B cell (primary cell): ENCODE data around the gene AQP5. TPM values are rescaled to one million over a fixed set of nuclear protein-coding genes. Genes with fewer than 3 reads are reported as not detected.

Experiments used
- ATAC-seq: fragments of 200-7000 bp; cut with Tn5 transposase; one replicate; pipeline ENCODE4 v1.10.0; 2021; ENCODE audit warnings: low read depth, mild to moderate bottlenecking, moderate number of reproducible peaks, moderate library complexity
- CTCF ChIA-PET: fragments of 350-600 bp; sonication (Branson Sonifier 250); formaldehyde crosslinking; loops from one replicate; lab custom pipeline; 2021; ENCODE audit warnings: antibody characterized with exemption, inconsistent platforms; lab: Charles Lee
- POLR2A ChIA-PET: fragments of 350-600 bp; sonication (Branson Sonifier 250); formaldehyde crosslinking; loops from one replicate; lab custom pipeline; 2021; ENCODE audit warnings: antibody characterized with exemption; lab: Charles Lee
- DNase-seq: peaks from one replicate; pipeline ENCODE4 v3.0.0; 2013
- H2AFZ ChIP-seq: 2 replicates; pipeline ENCODE4 v1.6.1; 2012; ENCODE audit warnings: mild to moderate bottlenecking, low read depth, low read length; ENCODE audit not compliant: insufficient read depth, poor library complexity, severe bottlenecking
- H3K27ac ChIP-seq, 2 donors: 1 replicate in 1 of 2; 2 replicates in 1 of 2; pipeline ENCODE4 v1.5.1; 2012 to 2013; ENCODE audit warnings: low read length in 2 of 2, mild to moderate bottlenecking in 2 of 2, moderate library complexity in 1 of 2
- H3K27me3 ChIP-seq, 4 experiments: fragments of 200-600 bp in 1 of 4; sonication (generic) in 1 of 4; replicated peaks in 1 of 4; 1 replicate in 2 of 4; 2 replicates in 2 of 4; pipeline versions ENCODE4 v1.6.1 to v1.7.0; 2013 to 2016; ENCODE audit warnings: low read length in 3 of 4, mild to moderate bottlenecking in 2 of 4, mixed read lengths in 1 of 4, moderate library complexity in 1 of 4; ENCODE audit not compliant: insufficient read depth in 4 of 4, control insufficient read depth in 3 of 4; ENCODE audit errors: control extremely low read depth in 1 of 4
- H3K36me3 ChIP-seq, 2 experiments: replicated peaks in 1 of 2; 1 replicate in 1 of 2; 2 replicates in 1 of 2; pipeline versions ENCODE4 v1.6.1 to v1.7.1; 2013; ENCODE audit warnings: low read length in 1 of 2; ENCODE audit not compliant: insufficient read depth in 2 of 2, control insufficient read depth in 1 of 2; ENCODE audit errors: control extremely low read depth in 1 of 2, extremely low read depth in 1 of 2
- H3K4me1 ChIP-seq, 2 donors: fragments of 200-600 bp in 1 of 2; sonication (generic) in 1 of 2; 1 replicate in 1 of 2; 2 replicates in 1 of 2; pipeline versions ENCODE4 v1.5.1 to v1.6.1; 2013 to 2017; ENCODE audit warnings: low read length in 2 of 2; ENCODE audit not compliant: control insufficient read depth in 2 of 2, insufficient read depth in 2 of 2
- H3K4me2 ChIP-seq: replicated peaks from 2 replicates; pipeline ENCODE3; 2012; ENCODE audit warnings: mild to moderate bottlenecking, low read depth, low read length; ENCODE audit not compliant: poor library complexity, severe bottlenecking
- H3K4me3 ChIP-seq, 5 experiments: fragments of 200-600 bp in 1 of 5; sonication (generic) in 1 of 5; 1 replicate in 3 of 5; 2 replicates in 2 of 5; pipeline versions ENCODE4 v1.5.1 to v1.7.0; 2011 to 2016; ENCODE audit warnings: low read length in 4 of 5, mild to moderate bottlenecking in 4 of 5, low read depth in 2 of 5, control low read depth in 1 of 5, moderate library complexity in 1 of 5; ENCODE audit not compliant: insufficient read depth in 1 of 5; ENCODE audit errors: control extremely low read depth in 1 of 5, extremely low read depth in 1 of 5
- H3K79me2 ChIP-seq: fragments of 200-600 bp; sonication (generic); one replicate; pipeline ENCODE4 v1.6.0; 2016; ENCODE audit warnings: low read length; ENCODE audit not compliant: control insufficient read depth, insufficient read depth
- H3K9ac ChIP-seq: fragments of 200-600 bp; sonication (generic); 2 replicates; pipeline ENCODE4 v1.6.1; 2017; ENCODE audit warnings: mild to moderate bottlenecking, low read length, moderate library complexity
- H3K9me3 ChIP-seq, 3 donors: one replicate each; pipeline versions ENCODE4 v1.6.1 to v1.7.1; 2013; ENCODE audit warnings: low read length in 2 of 3; ENCODE audit not compliant: control insufficient read depth in 2 of 3, insufficient read depth in 1 of 3; ENCODE audit errors: control extremely low read depth in 1 of 3
- H4K20me1 ChIP-seq: 2 replicates; pipeline ENCODE4 v1.6.0; 2012; ENCODE audit warnings: mild to moderate bottlenecking, low read length; ENCODE audit not compliant: insufficient read depth, control insufficient read depth, poor library complexity, severe bottlenecking
- H3K27ac Mint-ChIP-seq: one replicate; pipeline ENCODE4 v1.8.0; 2021; ENCODE audit warnings: mixed read lengths
- H3K27me3 Mint-ChIP-seq: one replicate; pipeline ENCODE4 v1.8.0; 2021; ENCODE audit warnings: mixed read lengths
- H3K4me1 Mint-ChIP-seq: one replicate; pipeline ENCODE4 v1.8.0; 2021; ENCODE audit warnings: mixed read lengths
- H3K4me3 Mint-ChIP-seq: one replicate; pipeline ENCODE4 v1.8.0; 2021; ENCODE audit warnings: mixed read lengths
- H3K9me3 Mint-ChIP-seq: one replicate; pipeline ENCODE4 v1.8.0; 2022; ENCODE audit warnings: mixed read lengths; ENCODE audit not compliant: insufficient read depth
- CTCF ChIP-seq: fragments of 200-600 bp; IDR thresholded peaks from one replicate; pipeline ENCODE4 v1.8.0; 2022; ENCODE audit warnings: antibody characterized with exemption, mild to moderate bottlenecking
- EZH2 ChIP-seq: IDR thresholded peaks from 2 replicates; pipeline ENCODE4 v1.6.1; 2012; ENCODE audit warnings: borderline replicate concordance, low read depth, mild to moderate bottlenecking, moderate library complexity, low read length; ENCODE audit not compliant: insufficient read depth, poor library complexity, severe bottlenecking
- WGBS: methylation state at CpG from one replicate; pipeline ENCODE4 v1.1.5; 2013; ENCODE audit warnings: missing lambda C conversion rate; ENCODE audit not compliant: insufficient coverage; 5-methylcytosine and 5-hydroxymethylcytosine counted together
- intact Hi-C: fragments of 100-400 bp; cut with micrococcal nuclease; formaldehyde crosslinking; loops from one replicate; pipeline ENCODE4 v1.10.0; 2022
- polyA plus RNA-seq: library from polyadenylated mRNA; depleted of rRNA; stranded (reverse); fragments of >200 nt; gene quantifications from 2 replicates; pipeline ENCODE4 v1.2.3, GENCODE V29; 2012
- total RNA-seq, 2 donors: library from RNA; stranded (reverse); fragments of 120-200 nt in 1 of 2; gene quantifications; 1 replicate in 1 of 2; 2 replicates in 1 of 2; pipeline versions ENCODE4 v1.2.3 to v1.2.4, GENCODE V29; 2013 to 2022

AQP5 gene
- total and polyA plus RNA-seq, 2 donors (not counting 1 experiment from before 2014, with no cell fraction given), result not detected

GRCh38 chr12:49974677-49975317 lies 13.1 kb downstream of the AQP5 start:
- Histone ChIP-seq H3K27me3 (peaks cover 0 to 7% (median 0%) of the 10 kb centered on the region in 4 experiments), H3K4me3 (no peak overlapping the region), H3K9ac (no peak overlapping the region), H4K20me1 (no peaks in the 10 kb centered on the region), H3K4me1 (no peaks in the 10 kb centered on the region), H2AFZ (no peak overlapping the region), H3K36me3 (no peaks in the 10 kb centered on the region), H3K79me2 (no peaks in the 10 kb centered on the region), H3K4me2 (no peak overlapping the region), H3K27ac (no peak overlapping the region), H3K9me3 (no peaks in the 10 kb centered on the region)
- 78% methylated on average over 5 of the region's 8 CpGs for WGBS
- no peak for TF ChIP-seq EZH2
- TF ChIP-seq CTCF, result no peak
- Mint-ChIP-seq H3K4me3 (no peak overlapping the region), H3K9me3 (no peaks in the 10 kb centered on the region), H3K27ac (no peak overlapping the region), H3K4me1 (no peaks in the 10 kb centered on the region), H3K27me3 (no peaks in the 10 kb centered on the region)
- CTCF ChIA-PET, result no interaction called here
- intact Hi-C loops, result no loop called here
- POLR2A ChIA-PET, result no interaction called here
- DNase-seq (no peak), ATAC-seq (no peak)

- Histone ChIP-seq H3K27me3 (peaks cover 0 to 2% (median 0%) of the 10 kb centered on the region in 4 experiments), H2AFZ (no peak overlapping the region), H3K9me3 (no peaks in the 10 kb centered on the region), H3K4me2 (no peak overlapping the region), H3K27ac (no peak overlapping the region), H3K36me3 (no peaks in the 10 kb centered on the region), H3K79me2 (no peaks in the 10 kb centered on the region), H3K4me1 (no peaks in the 10 kb centered on the region), H4K20me1 (no peaks in the 10 kb centered on the region), H3K4me3 (no peak overlapping the region), H3K9ac (no peak overlapping the region)
- WGBS, result 90% methylated on average over 17 of the region's 17 CpGs
- Mint-ChIP-seq H3K4me3 (no peak overlapping the region), H3K27ac (no peak overlapping the region), H3K27me3 (no peaks in the 10 kb centered on the region), H3K4me1 (no peaks in the 10 kb centered on the region), H3K9me3 (no peaks in the 10 kb centered on the region)
- ATAC-seq (no peak), DNase-seq (no peak)
- TF ChIP-seq EZH2 (no peak), CTCF (no peak)
- ChIA-PET CTCF (interaction anchor here (2.3 kb wide), 1 partner anchor 8 kb away, joined by 8 read pairs; no protein-coding TSS in a partner anchor), POLR2A (no interaction called here)
- intact Hi-C loops, result no loop called here
Observed at GRCh38 chr12:49975318-49975761, 13.7 kb downstream of the AQP5 start.
